ENCODE measurements around the gene NDST1. TPM values are rescaled to one million over a fixed set of nuclear protein-coding genes. Genes with fewer than 3 reads are reported as not detected.

NDST1 gene
- total RNA-seq, 4 donors from 2014 or later = 94.6 to 157 (median 134) TPM

DNA sequence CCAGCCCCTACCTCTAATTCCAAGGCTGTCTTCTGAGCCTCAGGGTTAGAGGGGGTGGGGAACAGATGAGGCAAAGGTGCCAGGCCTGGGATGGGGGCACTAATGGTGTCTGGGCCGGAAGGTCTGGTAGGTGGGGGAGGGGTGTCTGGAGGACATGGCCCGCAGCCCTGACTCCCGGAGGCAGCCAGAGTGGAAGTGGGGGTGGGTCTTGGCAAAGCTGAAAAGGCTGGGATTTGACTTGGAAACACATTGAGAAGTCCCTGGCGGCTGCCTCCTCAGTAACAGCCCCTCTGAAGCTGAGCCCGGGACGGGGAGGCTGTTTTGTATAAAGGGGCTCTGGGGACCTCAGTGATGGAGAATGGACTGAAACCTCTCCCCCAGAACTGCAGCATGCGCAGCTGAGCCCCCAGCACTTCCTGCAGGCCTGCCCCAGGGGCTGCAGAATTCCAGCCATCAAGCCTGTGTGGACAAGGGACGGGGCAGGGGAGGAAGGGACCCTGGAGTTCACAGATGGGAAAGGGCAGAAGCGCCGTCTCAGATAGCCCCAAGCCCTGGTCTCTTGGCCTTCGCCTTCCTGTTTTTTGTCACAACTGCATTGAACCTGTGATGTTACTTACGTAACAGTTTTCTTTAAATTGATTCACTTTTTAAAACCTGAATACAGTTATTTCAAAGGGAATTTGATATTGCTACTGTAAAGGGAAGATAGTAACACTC is 83.2 kb downstream of the NDST1 start:
- peak in 1 of 2 donors; percentile 55 for DNase-seq (ENCODE audit: low spot score in 2 of 2)
- peaks cover 16% of the 10 kb centered on the region for H3K4me1 ChIP-seq
- H3K27me3 ChIP-seq = no peaks in the 10 kb centered on the region
- no peak overlapping the region for H3K27ac ChIP-seq
- H3K4me3 ChIP-seq = no peak overlapping the region
- TF ChIP-seq POLR2A (IDR thresholded peaks at IDR 0.05) (no peak), POLR2AphosphoS5 (IDR thresholded peaks at IDR 0.05) (no peak), EP300 (IDR thresholded peaks at IDR 0.05) (no peak)
- TF ChIP-seq, protein P1, sequence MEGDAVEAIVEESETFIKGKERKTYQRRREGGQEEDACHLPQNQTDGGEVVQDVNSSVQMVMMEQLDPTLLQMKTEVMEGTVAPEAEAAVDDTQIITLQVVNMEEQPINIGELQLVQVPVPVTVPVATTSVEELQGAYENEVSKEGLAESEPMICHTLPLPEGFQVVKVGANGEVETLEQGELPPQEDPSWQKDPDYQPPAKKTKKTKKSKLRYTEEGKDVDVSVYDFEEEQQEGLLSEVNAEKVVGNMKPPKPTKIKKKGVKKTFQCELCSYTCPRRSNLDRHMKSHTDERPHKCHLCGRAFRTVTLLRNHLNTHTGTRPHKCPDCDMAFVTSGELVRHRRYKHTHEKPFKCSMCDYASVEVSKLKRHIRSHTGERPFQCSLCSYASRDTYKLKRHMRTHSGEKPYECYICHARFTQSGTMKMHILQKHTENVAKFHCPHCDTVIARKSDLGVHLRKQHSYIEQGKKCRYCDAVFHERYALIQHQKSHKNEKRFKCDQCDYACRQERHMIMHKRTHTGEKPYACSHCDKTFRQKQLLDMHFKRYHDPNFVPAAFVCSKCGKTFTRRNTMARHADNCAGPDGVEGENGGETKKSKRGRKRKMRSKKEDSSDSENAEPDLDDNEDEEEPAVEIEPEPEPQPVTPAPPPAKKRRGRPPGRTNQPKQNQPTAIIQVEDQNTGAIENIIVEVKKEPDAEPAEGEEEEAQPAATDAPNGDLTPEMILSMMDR (IDR thresholded peaks at IDR 0.05) = no peak
- no peaks in the 10 kb centered on the region for H3K36me3 ChIP-seq
- no peaks in the 10 kb centered on the region for H3K9me3 ChIP-seq
- 52% methylated on average over 12 of the region's 12 CpGs for WGBS

DNA sequence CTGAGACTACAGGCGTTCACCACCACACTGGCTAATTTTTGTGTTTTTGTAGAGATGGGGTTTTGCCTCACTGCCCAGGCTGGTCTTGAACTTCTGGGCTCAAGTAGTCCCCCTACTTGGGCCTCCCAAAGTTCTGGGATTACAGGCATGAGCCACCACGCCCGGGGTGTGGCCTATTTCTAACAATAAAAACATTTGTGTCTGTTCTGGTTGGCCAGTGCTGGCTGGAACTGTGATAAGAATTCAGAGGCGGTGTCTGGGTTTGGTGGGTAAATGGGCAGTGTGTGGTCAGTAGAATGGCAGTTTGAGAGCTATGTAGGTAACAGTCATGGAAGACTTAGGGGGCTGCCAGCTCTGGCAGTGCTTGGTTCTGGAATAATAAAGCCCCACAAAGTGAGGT is 85.7 kb downstream of the NDST1 start:
- H3K4me1 ChIP-seq = peaks cover 19% of the 10 kb centered on the region
- 71% methylated on average over 4 of the region's 4 CpGs for WGBS

DNA sequence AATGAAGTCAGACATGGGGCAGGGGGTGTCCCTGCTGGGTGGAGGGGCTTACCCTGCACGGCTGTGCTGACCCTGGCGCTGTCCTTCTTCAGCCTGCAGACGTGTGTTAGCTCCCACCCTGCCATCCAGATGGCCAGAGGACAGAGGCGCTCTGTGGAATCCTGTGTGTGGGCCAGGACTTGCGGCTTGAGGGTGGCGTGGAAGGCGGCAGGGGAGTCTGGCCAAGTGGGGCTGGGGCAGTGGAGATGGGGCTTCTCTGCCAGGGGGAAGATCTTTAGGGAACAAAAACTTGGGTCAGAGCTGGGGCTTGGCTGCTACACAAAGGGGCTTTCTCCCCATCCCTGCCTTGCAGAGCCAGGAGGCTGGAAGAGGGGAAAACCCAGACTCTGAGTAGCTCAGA is 86.1 kb downstream of the NDST1 start:
- DNase-seq (ENCODE audit: low spot score in 2 of 2) = no peak
- TF ChIP-seq, protein P1 (IDR thresholded peaks at IDR 0.05) = no peak
- TF ChIP-seq EP300 (IDR thresholded peaks at IDR 0.05) (no peak), POLR2AphosphoS5 (IDR thresholded peaks at IDR 0.05) (no peak), POLR2A (IDR thresholded peaks at IDR 0.05) (no peak)
- H3K27me3 ChIP-seq = no peaks in the 10 kb centered on the region
- peaks cover 23% of the 10 kb centered on the region for H3K4me1 ChIP-seq
- H3K27ac ChIP-seq = no peak overlapping the region
- H3K9me3 ChIP-seq = no peaks in the 10 kb centered on the region
- no peak overlapping the region for H3K4me3 ChIP-seq
- H3K36me3 ChIP-seq = no peaks in the 10 kb centered on the region
- WGBS = 72% methylated on average over 7 of the region's 7 CpGs

More for the DNA sequence above, 85.7 kb downstream of the NDST1 start:
- TF ChIP-seq POLR2A (IDR thresholded peaks at IDR 0.05) (no peak), EP300 (IDR thresholded peaks at IDR 0.05) (no peak), POLR2AphosphoS5 (IDR thresholded peaks at IDR 0.05) (no peak)
- TF ChIP-seq, protein P1 (IDR thresholded peaks at IDR 0.05) = no peak
- Histone ChIP-seq H3K27me3 (no peaks in the 10 kb centered on the region), H3K27ac (no peak overlapping the region), H3K36me3 (no peaks in the 10 kb centered on the region), H3K9me3 (no peaks in the 10 kb centered on the region), H3K4me3 (no peak overlapping the region)
- no peak for DNase-seq (ENCODE audit: low spot score in 2 of 2)

DNA sequence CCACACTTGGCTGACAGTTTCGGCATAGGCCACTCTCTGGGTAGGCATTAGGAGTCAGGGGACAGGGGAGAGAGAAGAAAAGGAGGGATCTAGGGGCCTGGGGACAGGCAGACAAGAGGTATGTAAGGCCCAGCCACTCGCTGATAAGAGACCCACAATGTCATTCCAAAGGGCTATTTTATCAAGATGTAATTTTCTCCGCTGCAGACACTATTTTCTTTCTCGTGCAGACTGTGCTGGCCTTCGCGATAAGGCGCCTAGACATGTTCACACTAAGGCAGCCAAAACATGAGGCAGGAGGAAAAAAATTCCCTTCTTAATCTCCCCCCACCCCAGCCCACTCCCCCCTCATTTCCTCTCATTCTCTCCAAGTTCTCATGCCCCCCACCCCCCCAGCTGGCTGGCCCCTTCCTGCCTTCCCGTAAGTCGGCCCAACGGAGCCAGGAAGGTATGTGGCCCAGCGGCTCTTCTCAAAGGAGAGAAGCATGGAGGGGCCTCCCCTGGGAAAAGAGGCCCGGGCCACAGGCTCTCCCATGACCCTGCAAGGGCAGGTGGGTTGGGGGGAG is 87.6 kb downstream of the NDST1 start:
- Histone ChIP-seq H3K4me3 (no peak overlapping the region), H3K4me1 (peaks cover 29% of the 10 kb centered on the region), H3K27me3 (no peaks in the 10 kb centered on the region), H3K27ac (no peak overlapping the region), H3K9me3 (no peaks in the 10 kb centered on the region), H3K36me3 (no peaks in the 10 kb centered on the region)
- WGBS = 66% methylated on average over 12 of the region's 12 CpGs
- DNase-seq (ENCODE audit: low spot score in 2 of 2) = no peak
- TF ChIP-seq, protein P1 (IDR thresholded peaks at IDR 0.05) = no peak
- TF ChIP-seq POLR2AphosphoS5 (IDR thresholded peaks at IDR 0.05) (no peak), POLR2A (IDR thresholded peaks at IDR 0.05) (no peak), EP300 (IDR thresholded peaks at IDR 0.05) (no peak)

DNA sequence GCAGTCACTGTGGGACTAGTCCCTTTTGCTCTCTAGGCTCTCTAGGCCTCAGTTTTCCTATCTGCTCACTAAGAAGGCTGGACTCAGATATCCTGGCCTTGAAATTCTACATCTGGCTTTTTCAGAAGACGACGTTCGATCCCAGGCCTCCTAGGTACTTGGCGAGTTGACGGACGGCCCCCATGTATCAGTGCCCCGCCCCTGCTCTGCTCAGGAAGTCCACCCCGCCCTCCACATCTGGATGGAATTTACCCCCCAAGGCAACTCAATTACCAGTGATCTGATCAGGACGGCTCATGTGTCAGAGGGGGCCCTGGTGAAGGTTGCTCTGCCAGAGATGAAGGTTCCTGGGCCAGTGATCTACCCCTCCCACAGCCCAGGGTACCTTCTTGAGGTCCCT is 88.4 kb downstream of the NDST1 start:
- Histone ChIP-seq H3K4me3 (no peak overlapping the region), H3K36me3 (no peaks in the 10 kb centered on the region), H3K9me3 (no peaks in the 10 kb centered on the region), H3K4me1 (peaks cover 30% of the 10 kb centered on the region), H3K27me3 (no peaks in the 10 kb centered on the region), H3K27ac (no peak overlapping the region)
- TF ChIP-seq POLR2A (IDR thresholded peaks at IDR 0.05) = no peak
- no peak for TF ChIP-seq EP300 (IDR thresholded peaks at IDR 0.05)
- TF ChIP-seq, protein P1 (IDR thresholded peaks at IDR 0.05) = no peak
- TF ChIP-seq POLR2AphosphoS5 (IDR thresholded peaks at IDR 0.05) = no peak
- DNase-seq (ENCODE audit: low spot score in 2 of 2) = no peak
- 85% methylated on average over 8 of the region's 9 CpGs for WGBS
